CD4-positive, alpha-beta T cell treated with Interleukin-15 for 1 hour (primary cell): ENCODE data around the gene MRPL1.

Source experiments
- DNase-seq: peaks from one replicate; pipeline ENCODE4 v3.0.0-alpha.2; 2020

Gene MRPL1

GRCh38 chr4:77990456-77990855 lies 127.8 kb downstream of the MRPL1 start:
- no peak for DNase-seq

GRCh38 chr4:77990904-77991358 lies 128.3 kb downstream of the MRPL1 start:
- no peak for DNase-seq

- DNase-seq = no peak
Measured at GRCh38 chr4:77992581-77992980, 130.0 kb downstream of the MRPL1 start.

GRCh38 chr4:77994194-77994721 lies 131.6 kb downstream of the MRPL1 start:
- DNase-seq = no peak

- DNase-seq = no peak
Measured at GRCh38 chr4:77996076-77996475, 133.4 kb downstream of the MRPL1 start.

GRCh38 chr4:78001531-78001930 lies 138.9 kb downstream of the MRPL1 start:
- no peak for DNase-seq

GRCh38 chr4:78002260-78002659 lies 139.6 kb downstream of the MRPL1 start:
- no peak for DNase-seq
